H9 (cell line): Measurements from ENCODE around the gene RTTN. TPM values are rescaled to one million over a fixed set of nuclear protein-coding genes. Genes with fewer than 3 reads are reported as not detected.

Source experiments
- DNase-seq: peaks from one replicate; pipeline ENCODE4 v3.0.0-alpha.2; 2017
- H2AFZ ChIP-seq: one replicate; pipeline ENCODE4 v1.6.1; 2013; ENCODE audit warnings: mild to moderate bottlenecking, low read length, control low read depth, moderate library complexity
- H2AK5ac ChIP-seq: 2 replicates; pipeline ENCODE4 v1.6.1; 2013; ENCODE audit warnings: low read length, control low read depth, mixed read lengths; ENCODE audit not compliant: insufficient read length
- H2BK120ac ChIP-seq: one replicate; pipeline ENCODE4 v1.6.1; 2013; ENCODE audit warnings: low read depth, mild to moderate bottlenecking, low read length, control low read depth, inconsistent platforms; ENCODE audit not compliant: poor library complexity, severe bottlenecking
- H2BK12ac ChIP-seq: 2 replicates; pipeline ENCODE4 v1.6.1; 2013; ENCODE audit warnings: low read length, control low read depth, mixed read lengths, low read depth; ENCODE audit not compliant: insufficient read length
- H2BK15ac ChIP-seq: 2 replicates; pipeline ENCODE4 v1.6.1; 2013; ENCODE audit warnings: low read depth, low read length, control low read depth
- H2BK20ac ChIP-seq: one replicate; pipeline ENCODE4 v1.6.1; 2013; ENCODE audit warnings: low read depth, mild to moderate bottlenecking, low read length, control low read depth, inconsistent platforms; ENCODE audit not compliant: poor library complexity, severe bottlenecking
- H2BK5ac ChIP-seq: 2 replicates; pipeline ENCODE4 v1.6.1; 2013; ENCODE audit warnings: low read length, control low read depth, mixed read lengths; ENCODE audit not compliant: insufficient read length
- H3K14ac ChIP-seq: 2 replicates; pipeline ENCODE4 v1.6.1; 2013; ENCODE audit warnings: low read length, control low read depth; ENCODE audit not compliant: insufficient read depth
- H3K18ac ChIP-seq: 2 replicates; pipeline ENCODE4 v1.6.1; 2013; ENCODE audit warnings: low read depth, mild to moderate bottlenecking, mixed read lengths, low read length, control low read depth; ENCODE audit not compliant: insufficient read length
- H3K23ac ChIP-seq: 2 replicates; pipeline ENCODE4 v1.6.1; 2013; ENCODE audit warnings: low read length, control low read depth, mixed read lengths, low read depth; ENCODE audit not compliant: insufficient read length
- H3K23me2 ChIP-seq: 2 replicates; pipeline ENCODE4 v1.6.1; 2013; ENCODE audit warnings: low read depth, mild to moderate bottlenecking, mixed read lengths, low read length, control low read depth; ENCODE audit not compliant: insufficient read length, poor library complexity, severe bottlenecking
- H3K27ac ChIP-seq: 2 replicates; pipeline ENCODE4 v1.5.1; 2013; ENCODE audit warnings: low read length, control low read depth, mixed read lengths, low read depth; ENCODE audit not compliant: insufficient read length
- H3K27me3 ChIP-seq: 2 replicates; pipeline ENCODE4 v1.6.1; 2013; ENCODE audit warnings: low read length, control low read depth, inconsistent platforms; ENCODE audit not compliant: insufficient read depth
- H3K4ac ChIP-seq: 2 replicates; pipeline ENCODE4 v1.6.1; 2013; ENCODE audit warnings: low read depth, mild to moderate bottlenecking, control low read depth, inconsistent platforms, low read length, moderate library complexity
- H3K4me1 ChIP-seq: 2 replicates; pipeline ENCODE4 v1.6.1; 2013; ENCODE audit warnings: low read length, control low read depth, inconsistent platforms; ENCODE audit not compliant: insufficient read depth
- H3K4me2 ChIP-seq: 2 replicates; pipeline ENCODE4 v1.6.1; 2013; ENCODE audit warnings: low read length, control low read depth, mixed read lengths; ENCODE audit not compliant: insufficient read length, insufficient read depth
- H3K56ac ChIP-seq: 2 replicates; pipeline ENCODE4 v1.6.1; 2013; ENCODE audit warnings: low read depth, mild to moderate bottlenecking, mixed read lengths, low read length, control low read depth; ENCODE audit not compliant: insufficient read length
- H3K79me1 ChIP-seq: 2 replicates; pipeline ENCODE4 v1.6.1; 2013; ENCODE audit warnings: low read depth, mild to moderate bottlenecking, moderate library complexity, low read length, control low read depth, inconsistent platforms; ENCODE audit not compliant: insufficient read depth, poor library complexity, severe bottlenecking
- H3K79me2 ChIP-seq: 2 replicates; pipeline ENCODE4 v1.6.1; 2013; ENCODE audit warnings: low read length, control low read depth, inconsistent platforms; ENCODE audit not compliant: insufficient read depth
- H3K9ac ChIP-seq: 2 replicates; pipeline ENCODE4 v1.6.1; 2013; ENCODE audit warnings: low read length, control low read depth, mixed read lengths; ENCODE audit not compliant: insufficient read length; ENCODE audit errors: extremely low read depth
- H3K9me3 ChIP-seq: one replicate; pipeline ENCODE4 v1.6.1; 2013; ENCODE audit warnings: low read depth, low read length, inconsistent platforms; ENCODE audit not compliant: control insufficient read depth
- H3T11ph ChIP-seq: one replicate; pipeline ENCODE4 v1.6.1; 2013; ENCODE audit warnings: mild to moderate bottlenecking, low read length, control low read depth, inconsistent platforms
- H4K20me1 ChIP-seq: one replicate; pipeline ENCODE4 v1.6.1; 2013; ENCODE audit not compliant: control insufficient read depth, insufficient read length, insufficient read depth
- H4K5ac ChIP-seq: 2 replicates; pipeline ENCODE4 v1.6.1; 2013; ENCODE audit warnings: low read depth, mild to moderate bottlenecking, mixed read lengths, low read length, control low read depth; ENCODE audit not compliant: insufficient read length
- H4K8ac ChIP-seq: replicated peaks from 2 replicates; pipeline ENCODE4 v1.6.1; 2013; ENCODE audit warnings: low read length, control low read depth, mixed read lengths, low read depth; ENCODE audit not compliant: insufficient read length
- H4K91ac ChIP-seq: 2 replicates; pipeline ENCODE4 v1.6.1; 2013; ENCODE audit warnings: low read depth, mild to moderate bottlenecking, moderate library complexity, mixed read lengths, low read length, control low read depth; ENCODE audit not compliant: insufficient read length
- H3K27ac Mint-ChIP-seq, 3 experiments: 2 replicates in 2 of 3; 3 replicates in 1 of 3; pipeline ENCODE4 v1.8.0; 2020 to 2021; ENCODE audit warnings: mixed read lengths in 3 of 3, mild to moderate bottlenecking in 1 of 3, moderate library complexity in 1 of 3
- H3K27me3 Mint-ChIP-seq: 2 replicates; pipeline ENCODE4 v1.8.0; 2021; ENCODE audit warnings: low read depth, mild to moderate bottlenecking, moderate library complexity, mixed read lengths
- H3K36me3 Mint-ChIP-seq, 3 experiments: 2 replicates in 2 of 3; 3 replicates in 1 of 3; pipeline ENCODE4 v1.8.0; 2020 to 2021; ENCODE audit warnings: low read depth in 3 of 3, mixed read lengths in 3 of 3; ENCODE audit not compliant: insufficient read depth in 1 of 3
- H3K4me1 Mint-ChIP-seq, 2 experiments: 2 replicates each; pipeline ENCODE4 v1.8.0; 2020; ENCODE audit warnings: mixed read lengths in 2 of 2
- H3K4me3 Mint-ChIP-seq, 2 experiments: 2 replicates in 1 of 2; 3 replicates in 1 of 2; pipeline ENCODE4 v1.8.0; 2020 to 2021; ENCODE audit warnings: mild to moderate bottlenecking in 2 of 2, mixed read lengths in 2 of 2, moderate library complexity in 1 of 2
- H3K9me3 Mint-ChIP-seq, 2 experiments: 2 replicates in 1 of 2; 3 replicates in 1 of 2; pipeline ENCODE4 v1.8.0; 2020; ENCODE audit warnings: mild to moderate bottlenecking in 2 of 2, mixed read lengths in 2 of 2, moderate library complexity in 1 of 2
- WGBS: extraction: QIAGEN DNeasy Blood & Tissue Kit; methylation state at CpG from one replicate; pipeline ENCODE4 v1.1.7; 2013; ENCODE audit warnings: missing lambda C conversion rate, low lambda C conversion rate, mixed read lengths; ENCODE audit not compliant: insufficient read length; ENCODE audit errors: extremely low coverage; 5-methylcytosine and 5-hydroxymethylcytosine counted together
- total RNA-seq: library from RNA; stranded (reverse); gene quantifications from 2 replicates; pipeline ENCODE4 v1.2.1, GENCODE V29; 2021
- TF ChIP-seq, protein P1 (sequence below): fragments of 200-600 bp; sonication (generic); conservative IDR thresholded peaks from 3 replicates; pipeline ENCODE4 v1.8.0; 2021; ENCODE audit warnings: antibody characterized with exemption, mild to moderate bottlenecking

Gene RTTN
- total RNA-seq, 1 experiment from 2014 or later: 17.6 TPM

DNA sequence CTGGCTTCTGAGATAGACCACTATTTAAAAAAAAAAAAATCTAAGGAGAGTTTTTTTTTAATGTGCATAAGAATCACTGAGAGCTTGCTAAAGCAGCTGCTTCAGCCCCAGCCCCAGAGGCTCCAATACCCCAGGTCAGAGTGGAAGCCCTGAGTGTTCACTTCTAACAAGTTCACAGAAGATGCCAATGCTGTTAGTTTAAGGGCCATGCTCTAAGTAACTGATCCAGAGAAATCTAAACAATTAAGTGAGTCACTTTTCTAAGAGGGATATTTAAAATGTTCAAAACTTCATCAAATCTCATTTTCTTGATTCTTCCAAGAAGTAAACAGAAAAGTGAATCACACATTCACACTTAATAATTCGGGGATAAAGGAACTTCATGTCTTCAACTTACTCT is 131.4 kb downstream of the RTTN start:
- Histone ChIP-seq H4K8ac (no peak overlapping the region), H3K27me3 (no peaks in the 10 kb centered on the region), H3K56ac (no peak overlapping the region), H3K4me2 (no peak overlapping the region), H4K5ac (no peak overlapping the region), H3K79me1 (no peaks in the 10 kb centered on the region), H2AFZ (no peak overlapping the region), H2BK12ac (no peak overlapping the region), H3K18ac (no peak overlapping the region), H2BK120ac (no peak overlapping the region), H3K4ac (no peak overlapping the region), H3T11ph (no peak overlapping the region), H3K27ac (no peak overlapping the region), H3K9me3 (no peaks in the 10 kb centered on the region), H4K20me1 (no peaks in the 10 kb centered on the region), H2BK15ac (no peak overlapping the region), H2AK5ac (no peak overlapping the region), H3K23ac (no peak overlapping the region), H4K91ac (no peak overlapping the region), H3K4me1 (no peaks in the 10 kb centered on the region), H3K79me2 (no peaks in the 10 kb centered on the region), H2BK20ac (no peak overlapping the region), H3K23me2 (no peaks in the 10 kb centered on the region), H3K9ac (no peak overlapping the region), H2BK5ac (no peak overlapping the region), H3K14ac (no peak overlapping the region)
- Mint-ChIP-seq H3K36me3 (no peaks in the 10 kb centered on the region), H3K27ac (0 out of 7 replicates have a peak overlapping the region, but pooled peaks of 1 of the 3 experiments have one; percentile 19), H3K9me3 (no peaks in the 10 kb centered on the region), H3K27me3 (no peaks in the 10 kb centered on the region), H3K4me1 (no peaks in the 10 kb centered on the region), H3K4me3 (no peak overlapping the region)
- no peak for DNase-seq
- TF ChIP-seq, protein P1, sequence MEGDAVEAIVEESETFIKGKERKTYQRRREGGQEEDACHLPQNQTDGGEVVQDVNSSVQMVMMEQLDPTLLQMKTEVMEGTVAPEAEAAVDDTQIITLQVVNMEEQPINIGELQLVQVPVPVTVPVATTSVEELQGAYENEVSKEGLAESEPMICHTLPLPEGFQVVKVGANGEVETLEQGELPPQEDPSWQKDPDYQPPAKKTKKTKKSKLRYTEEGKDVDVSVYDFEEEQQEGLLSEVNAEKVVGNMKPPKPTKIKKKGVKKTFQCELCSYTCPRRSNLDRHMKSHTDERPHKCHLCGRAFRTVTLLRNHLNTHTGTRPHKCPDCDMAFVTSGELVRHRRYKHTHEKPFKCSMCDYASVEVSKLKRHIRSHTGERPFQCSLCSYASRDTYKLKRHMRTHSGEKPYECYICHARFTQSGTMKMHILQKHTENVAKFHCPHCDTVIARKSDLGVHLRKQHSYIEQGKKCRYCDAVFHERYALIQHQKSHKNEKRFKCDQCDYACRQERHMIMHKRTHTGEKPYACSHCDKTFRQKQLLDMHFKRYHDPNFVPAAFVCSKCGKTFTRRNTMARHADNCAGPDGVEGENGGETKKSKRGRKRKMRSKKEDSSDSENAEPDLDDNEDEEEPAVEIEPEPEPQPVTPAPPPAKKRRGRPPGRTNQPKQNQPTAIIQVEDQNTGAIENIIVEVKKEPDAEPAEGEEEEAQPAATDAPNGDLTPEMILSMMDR: no peak
- WGBS: no CpG with 5 or more reads among the region's 1 CpG
